Vagina (tissue), 2 donors: ENCODE measurements around the gene LAMTOR5. TPM values are rescaled to one million over a fixed set of nuclear protein-coding genes. Genes with fewer than 3 reads are reported as not detected.

ENCODE experiments used
- DNase-seq, 2 donors: peaks; one replicate each; pipeline ENCODE4 v3.0.0-alpha.2; 2017; ENCODE audit errors: extremely low spot score in 2 of 2
- H3K27ac ChIP-seq: fragments of 200-600 bp; sonication (generic); one replicate; pipeline ENCODE4 v1.5.1; 2019
- H3K27me3 ChIP-seq: fragments of 200-600 bp; sonication (generic); one replicate; pipeline ENCODE4 v1.5.1; 2019
- H3K36me3 ChIP-seq, 2 donors: fragments of 200-600 bp; sonication (generic); one replicate each; pipeline ENCODE4 v1.5.1; 2017 to 2019
- H3K4me1 ChIP-seq: fragments of 200-600 bp; sonication (generic); one replicate; pipeline ENCODE4 v1.5.1; 2019
- H3K4me3 ChIP-seq, 2 donors: fragments of 200-600 bp; sonication (generic); 1 replicate in 1 of 2; 2 replicates in 1 of 2; pipeline ENCODE4 v1.5.1; 2016 to 2019
- H3K9me3 ChIP-seq: fragments of 200-600 bp; sonication (generic); one replicate; pipeline ENCODE4 v1.5.1; 2019
- CTCF ChIP-seq, 3 experiments: fragments of 450-650 bp in 2 of 3; fragments of 200-600 bp in 1 of 3; sonication (generic) in 1 of 3; IDR thresholded peaks; one replicate each; pipeline ENCODE4 v1.5.1; 2017 to 2019; ENCODE audit warnings: antibody characterized with exemption in 3 of 3, mild to moderate bottlenecking in 2 of 3, moderate library complexity in 2 of 3
- POLR2A ChIP-seq, 2 donors: fragments of 450-650 bp; IDR thresholded peaks; one replicate each; pipeline ENCODE4 v1.6.1; 2017; ENCODE audit warnings: antibody characterized with exemption in 2 of 2, mild to moderate bottlenecking in 2 of 2, moderate library complexity in 2 of 2
- POLR2AphosphoS5 ChIP-seq, 2 donors: sonication (generic); formaldehyde crosslinking; IDR thresholded peaks; one replicate each; pipeline ENCODE4 v1.9.0; 2017; ENCODE audit warnings: antibody characterized with exemption in 2 of 2, mild to moderate bottlenecking in 2 of 2, low read depth in 1 of 2; ENCODE audit not compliant: insufficient read depth in 1 of 2
- intact Hi-C: fragments of 100-400 bp; cut with DNase I; formaldehyde crosslinking; loops from one replicate; pipeline ENCODE4 v1.15.1; 2023
- total RNA-seq: library from RNA; depleted of rRNA; stranded (reverse); fragments of >200 nt; gene quantifications from one replicate; pipeline ENCODE4 v1.2.3, GENCODE V29; 2016

Gene LAMTOR5
- total RNA-seq, 1 donor from 2014 or later: 66.5 TPM

GRCh38 chr1:110390692-110391245, 16.7 kb downstream of the LAMTOR5 start, which contains the start of gene SLC16A4:
TSS of gene SLC16A4 (minus strand) at chr1:110391026. CDS start at chr1:110389323, 1,703 bp downstream.
- Histone ChIP-seq H3K4me3 (peak within 1 kb of the TSS; percentile 24 to 33), H3K9me3 (no peaks in the 10 kb centered on the region), H3K4me1 (peaks cover 5% of the 10 kb centered on the region), H3K36me3 (no peaks in the 10 kb centered on the region), H3K27ac (peak within 1 kb of the TSS; percentile 63), H3K27me3 (no peaks in the 10 kb centered on the region)
- no peak for DNase-seq
- intact Hi-C loops: loop anchor here (2.0 kb wide), 1 partner anchor 34 kb away; no protein-coding TSS in a partner anchor
- TF ChIP-seq CTCF (IDR thresholded peaks at IDR 0.05) (no peak), POLR2AphosphoS5 (IDR thresholded peaks at IDR 0.05; ENCODE audit: insufficient read depth in 1 of 2, low read depth in 1 of 2) (no peak), POLR2A (IDR thresholded peaks at IDR 0.05) (no peak)

- H3K27me3 ChIP-seq: no peaks in the 10 kb centered on the region
- no peak for TF ChIP-seq CTCF (IDR thresholded peaks at IDR 0.05)
- no peak for TF ChIP-seq POLR2AphosphoS5 (IDR thresholded peaks at IDR 0.05; ENCODE audit: insufficient read depth in 1 of 2, low read depth in 1 of 2)
- TF ChIP-seq POLR2A (IDR thresholded peaks at IDR 0.05): no peak
- no peak for DNase-seq
- intact Hi-C loops: loop anchor here (2.0 kb wide), 1 partner anchor 35 kb away; no protein-coding TSS in a partner anchor
- peak overlapping the region; percentile 42 for H3K27ac ChIP-seq
- peak overlapping the region; percentile 24 to 33 for H3K4me3 ChIP-seq
- H3K4me1 ChIP-seq: peaks cover 5% of the 10 kb centered on the region
- H3K9me3 ChIP-seq: no peaks in the 10 kb centered on the region
- H3K36me3 ChIP-seq: no peaks in the 10 kb centered on the region
Measured at GRCh38 chr1:110390096-110390495, 17.4 kb downstream of the LAMTOR5 start.

GRCh38 chr1:110387048-110387754, 20.3 kb downstream of the LAMTOR5 start:
- intact Hi-C loops: no loop called here
- no peaks in the 10 kb centered on the region for H3K9me3 ChIP-seq
- H3K4me3 ChIP-seq: no peak overlapping the region
- no peak overlapping the region for H3K27ac ChIP-seq
- DNase-seq: no peak
- H3K36me3 ChIP-seq: no peaks in the 10 kb centered on the region
- TF ChIP-seq CTCF (IDR thresholded peaks at IDR 0.05) (no peak), POLR2A (IDR thresholded peaks at IDR 0.05) (no peak), POLR2AphosphoS5 (IDR thresholded peaks at IDR 0.05; ENCODE audit: insufficient read depth in 1 of 2, low read depth in 1 of 2) (no peak)
- H3K27me3 ChIP-seq: no peaks in the 10 kb centered on the region
- peaks cover 27% of the 10 kb centered on the region for H3K4me1 ChIP-seq

- H3K27ac ChIP-seq: no peak overlapping the region
- peaks cover 27% of the 10 kb centered on the region for H3K4me1 ChIP-seq
- H3K27me3 ChIP-seq: no peaks in the 10 kb centered on the region
- H3K9me3 ChIP-seq: no peaks in the 10 kb centered on the region
- TF ChIP-seq CTCF (IDR thresholded peaks at IDR 0.05) (no peak), POLR2AphosphoS5 (IDR thresholded peaks at IDR 0.05; ENCODE audit: insufficient read depth in 1 of 2, low read depth in 1 of 2) (no peak), POLR2A (IDR thresholded peaks at IDR 0.05) (no peak)
- DNase-seq: no peak
- intact Hi-C loops: no loop called here
- no peak overlapping the region for H3K4me3 ChIP-seq
- H3K36me3 ChIP-seq: no peaks in the 10 kb centered on the region
Measured at GRCh38 chr1:110385369-110385768, 22.1 kb downstream of the LAMTOR5 start.
